GM19395 (cell line): Measurements from ENCODE around the gene WDFY2.
"Not testable (repeated sequence)": the region's sequence is repeated elsewhere in the genome, so short reads cannot be mapped to it uniquely, and the experiment has no call there.

Experiments
- ATAC-seq: cut with Tn5 transposase; IDR thresholded peaks from one replicate; pipeline ENCODE4 v1.9.1; 2021; ENCODE audit warnings: mild to moderate bottlenecking, moderate library complexity; ENCODE audit not compliant: unreplicated experiment

The WDFY2 gene

GRCh38 chr13:51688937-51689662 lies 104.8 kb downstream of the WDFY2 start:
- ATAC-seq: peak; percentile 11

GRCh38 chr13:51689663-51689996 lies 105.4 kb downstream of the WDFY2 start:
- ATAC-seq: peak; percentile 68

GRCh38 chr13:51695677-51696076 lies 111.4 kb downstream of the WDFY2 start:
- ATAC-seq: not testable (repeated sequence)

GRCh38 chr13:51697181-51697580 lies 112.9 kb downstream of the WDFY2 start:
- ATAC-seq: no peak

- ATAC-seq: no peak
Observed at GRCh38 chr13:51697855-51698254, 113.6 kb downstream of the WDFY2 start.

GRCh38 chr13:51698352-51698751 lies 114.1 kb downstream of the WDFY2 start:
- no peak for ATAC-seq

GRCh38 chr13:51704399-51705313 lies 120.4 kb downstream of the WDFY2 start:
- ATAC-seq: peak; percentile 89

- ATAC-seq: no peak
Observed at GRCh38 chr13:51707461-51707860, 123.2 kb downstream of the WDFY2 start.

GRCh38 chr13:51713807-51714206 lies 129.5 kb downstream of the WDFY2 start:
- no peak for ATAC-seq

- ATAC-seq: peak; percentile 85
Observed at GRCh38 chr13:51714663-51715168, 130.5 kb downstream of the WDFY2 start.

GRCh38 chr13:51715613-51716012 lies 131.4 kb downstream of the WDFY2 start:
- ATAC-seq: no peak

- ATAC-seq: no peak
Observed at GRCh38 chr13:51717786-51718398, 133.6 kb downstream of the WDFY2 start.

GRCh38 chr13:51719394-51719793 lies 135.1 kb downstream of the WDFY2 start:
- no peak for ATAC-seq

GRCh38 chr13:51721496-51721895 lies 137.2 kb downstream of the WDFY2 start:
- ATAC-seq: peak; percentile 92

GRCh38 chr13:51723529-51723928 lies 139.3 kb downstream of the WDFY2 start:
- no peak for ATAC-seq

GRCh38 chr13:51724721-51725120 lies 140.5 kb downstream of the WDFY2 start:
- ATAC-seq: no peak

- no peak for ATAC-seq
Observed at GRCh38 chr13:51726446-51727193, 142.4 kb downstream of the WDFY2 start.

GRCh38 chr13:51727634-51728274 lies 143.5 kb downstream of the WDFY2 start:
- ATAC-seq: no peak

GRCh38 chr13:51728275-51728673 lies 144.0 kb downstream of the WDFY2 start:
- no peak for ATAC-seq

- no peak for ATAC-seq
Observed at GRCh38 chr13:51728972-51729371, 144.7 kb downstream of the WDFY2 start.
